CD4-positive, alpha-beta T cell treated with Interleukin-17A for 4 hours (primary cell): Measurements from ENCODE around the gene PYROXD2.

Experiments used
- DNase-seq: peaks from one replicate; pipeline ENCODE4 v3.0.0-alpha.2; 2020; ENCODE audit warnings: mixed read lengths

PYROXD2 gene

GRCh38 chr10:98411768-98412167 is 3.2 kb downstream of the PYROXD2 start:
- DNase-seq = no peak

- DNase-seq = no peak
These were observed 3.8 kb downstream of the PYROXD2 start for GRCh38 chr10:98411166-98411565.

GRCh38 chr10:98410759-98411158 is 4.2 kb downstream of the PYROXD2 start:
- DNase-seq = no peak

- DNase-seq = no peak
These were observed 4.7 kb downstream of the PYROXD2 start for GRCh38 chr10:98410135-98410743.

DNA sequence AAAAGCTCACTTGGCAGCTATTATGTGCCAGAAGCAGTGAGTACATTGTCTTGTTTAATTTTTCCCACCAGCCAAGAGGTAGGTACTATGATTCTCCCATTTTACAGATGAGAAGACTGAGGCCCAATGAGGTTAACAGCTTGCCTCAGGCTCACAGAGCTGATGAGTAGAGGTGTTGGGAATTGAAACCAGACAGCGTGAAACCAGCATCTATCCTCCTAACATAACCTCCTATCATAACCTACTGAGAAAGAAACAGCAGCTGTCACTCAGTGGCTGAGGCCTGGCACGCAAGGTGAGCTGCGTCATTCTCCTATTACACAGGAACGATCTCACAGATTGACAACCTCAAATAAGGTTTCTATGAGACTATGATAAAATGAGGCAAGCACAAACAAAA is 6.2 kb downstream of the PYROXD2 start:
- no peak for DNase-seq

DNA sequence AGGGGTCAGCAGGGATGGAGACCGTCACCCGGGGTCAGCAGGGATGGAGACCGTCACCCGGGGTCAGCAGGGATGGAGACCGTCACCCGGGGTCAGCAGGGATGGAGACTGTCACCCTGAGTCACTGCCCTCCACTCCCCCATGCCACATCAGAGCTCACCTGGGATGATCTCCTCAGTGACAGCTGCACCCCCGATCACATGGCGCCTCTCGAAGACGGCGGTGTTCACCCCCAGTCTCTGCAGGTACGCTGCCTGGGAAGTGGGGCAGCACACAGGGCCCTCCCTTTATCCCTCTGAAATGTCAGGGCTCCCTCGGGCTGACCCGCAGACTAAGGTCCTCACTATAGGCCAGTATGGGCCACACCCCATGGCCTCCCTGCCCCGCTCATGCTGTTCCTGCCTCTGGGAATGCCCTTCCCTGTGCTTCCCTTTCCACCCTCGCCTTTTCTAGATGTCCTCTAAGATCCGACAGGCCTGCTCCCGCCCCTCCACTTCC is 7.2 kb downstream of the PYROXD2 start:
- no peak for DNase-seq

GRCh38 chr10:98407017-98407743 is 7.8 kb downstream of the PYROXD2 start:
- no peak for DNase-seq

DNA sequence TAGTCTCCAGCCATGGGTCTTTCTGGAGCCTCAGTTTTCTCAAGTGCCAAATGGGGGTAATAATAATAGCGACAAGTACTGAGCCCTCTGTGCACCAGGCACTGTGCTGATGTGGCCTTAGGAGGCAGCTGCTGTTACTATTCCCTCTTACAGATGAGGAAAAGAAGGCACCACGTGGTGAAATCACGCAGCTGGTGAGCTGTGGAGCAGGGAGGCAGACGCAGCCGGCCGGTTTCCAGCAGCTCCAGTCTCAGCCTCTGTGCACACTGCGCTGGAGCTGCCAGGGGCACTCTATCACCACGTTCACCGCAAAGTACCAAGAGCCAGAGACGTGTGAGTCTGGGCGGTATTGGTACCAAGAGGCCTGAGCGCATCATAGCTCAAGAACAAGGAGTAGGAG is 9.6 kb downstream of the PYROXD2 start:
- no peak for DNase-seq

GRCh38 chr10:98404571-98405359 is 10.2 kb downstream of the PYROXD2 start:
- no peak for DNase-seq

- no peak for DNase-seq
These were observed 11.0 kb downstream of the PYROXD2 start for GRCh38 chr10:98403812-98404504.

GRCh38 chr10:98402931-98403718 is 11.9 kb downstream of the PYROXD2 start:
- DNase-seq = no peak

GRCh38 chr10:98402478-98402877 is 12.5 kb downstream of the PYROXD2 start:
- no peak for DNase-seq

DNA sequence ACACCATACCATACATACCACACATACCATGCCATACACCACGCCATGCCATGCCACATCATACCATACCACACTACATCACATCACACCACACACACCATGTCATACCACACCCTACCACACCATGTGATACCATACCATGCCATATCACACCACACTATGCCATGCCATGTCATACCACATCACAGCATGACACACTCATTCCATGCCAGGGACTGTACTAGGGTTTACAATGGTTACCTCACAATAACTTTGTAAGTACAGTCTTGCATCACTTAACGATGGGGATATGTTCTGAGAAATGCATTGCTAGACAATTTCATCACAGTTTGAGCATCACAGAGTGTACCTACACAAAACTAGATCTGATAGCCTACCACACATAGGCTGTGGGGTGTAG is 14.5 kb downstream of the PYROXD2 start:
- DNase-seq = no peak

- DNase-seq = no peak
These were observed 15.2 kb downstream of the PYROXD2 start for GRCh38 chr10:98399784-98400183.

GRCh38 chr10:98397089-98397600 is 17.8 kb downstream of the PYROXD2 start:
- DNase-seq = no peak

DNA sequence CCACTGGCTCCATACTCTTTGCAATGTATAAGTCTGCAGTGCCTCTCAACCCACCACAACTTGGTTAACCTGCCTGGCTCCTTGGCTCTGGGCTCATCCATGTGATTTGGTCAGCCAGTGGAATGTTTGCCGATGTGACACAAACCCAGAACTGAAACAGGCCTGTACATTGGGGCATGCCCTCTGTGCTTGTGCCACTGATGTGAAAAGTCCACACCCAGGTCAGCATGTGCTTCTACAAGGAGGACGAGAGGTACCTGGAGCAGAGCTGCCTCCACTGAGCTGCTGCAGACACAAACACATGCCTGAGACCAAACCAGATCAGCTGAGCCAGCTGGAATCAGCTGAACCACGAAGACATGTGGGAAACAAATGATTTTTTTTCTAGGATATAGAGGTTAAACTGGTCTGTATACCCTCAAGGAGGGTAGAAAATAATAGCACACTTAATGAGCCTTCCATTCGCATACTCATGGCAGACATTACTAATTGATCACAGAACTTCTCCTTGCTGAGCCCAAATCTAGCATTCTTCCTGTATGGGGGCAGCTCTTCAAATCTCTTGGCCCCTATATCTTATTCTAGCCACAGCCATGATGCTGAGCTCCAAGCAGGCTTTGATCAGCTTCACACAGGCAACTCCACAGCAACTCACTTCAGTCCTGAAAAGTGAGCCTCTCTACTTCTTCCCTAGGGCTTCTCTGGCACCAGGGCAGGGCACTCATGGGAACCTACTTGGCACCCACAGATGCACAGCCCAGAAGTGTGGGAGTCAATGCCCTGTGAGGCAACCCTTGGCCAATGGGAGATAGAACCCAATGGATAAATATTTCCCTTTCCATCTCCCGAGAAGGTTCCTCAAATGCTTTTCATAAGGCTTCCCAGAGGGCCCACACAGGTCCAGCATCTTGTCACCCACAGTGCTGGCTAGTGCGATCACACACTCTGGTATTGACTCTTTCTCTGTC is 18.6 kb downstream of the PYROXD2 start:
- DNase-seq = no peak

DNA sequence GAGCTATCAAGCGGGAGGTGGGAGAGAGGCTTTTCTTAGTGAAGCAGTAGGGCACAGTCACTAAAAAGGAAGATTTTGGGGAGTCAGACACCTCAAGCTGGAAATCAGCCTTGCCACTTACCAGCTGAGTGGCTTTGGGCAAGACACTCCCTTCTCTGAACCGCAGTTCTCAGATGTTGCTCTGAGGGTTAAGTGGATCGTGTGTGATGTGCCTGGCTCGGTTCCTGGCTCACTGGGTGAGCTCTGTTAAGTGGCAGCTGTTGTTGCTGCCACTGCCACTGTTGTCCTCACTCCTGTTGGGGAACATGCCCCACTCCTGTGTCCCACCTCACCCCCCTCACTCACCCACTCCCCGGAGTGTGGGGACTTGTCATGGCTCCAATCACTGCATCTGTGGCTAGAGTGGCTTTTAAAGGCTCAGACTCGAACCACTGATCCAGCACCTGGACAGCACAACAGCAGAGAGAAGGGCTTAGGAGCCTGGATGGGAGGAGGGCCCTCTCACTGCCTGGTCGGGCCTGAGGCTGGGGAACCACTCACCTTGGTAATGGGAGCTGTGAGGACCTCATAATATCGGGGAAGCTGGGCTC is 20.0 kb downstream of the PYROXD2 start:
- DNase-seq = no peak

- no peak for DNase-seq
These were observed 23.4 kb downstream of the PYROXD2 start for GRCh38 chr10:98391578-98391991.

DNA sequence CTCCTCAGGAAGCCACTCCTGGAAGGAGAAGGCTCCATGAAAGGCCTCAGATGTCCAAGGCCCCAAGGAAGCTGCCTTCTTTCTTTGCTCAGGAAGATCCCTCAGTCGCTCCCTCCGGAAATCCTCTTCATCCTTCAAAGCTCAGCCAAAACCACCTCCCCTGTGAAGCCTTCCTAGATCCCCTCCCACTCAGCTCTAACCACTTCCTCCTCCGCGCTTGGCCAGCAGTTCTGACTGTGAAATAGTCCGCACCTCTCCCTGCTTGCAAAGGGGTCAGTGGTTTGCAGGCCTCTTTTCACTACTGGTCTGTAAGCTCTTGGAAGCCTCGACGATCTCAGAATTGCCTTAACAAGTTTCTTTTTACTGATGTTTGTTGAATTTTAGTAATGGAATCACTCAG is 23.9 kb downstream of the PYROXD2 start:
- no peak for DNase-seq

DNA sequence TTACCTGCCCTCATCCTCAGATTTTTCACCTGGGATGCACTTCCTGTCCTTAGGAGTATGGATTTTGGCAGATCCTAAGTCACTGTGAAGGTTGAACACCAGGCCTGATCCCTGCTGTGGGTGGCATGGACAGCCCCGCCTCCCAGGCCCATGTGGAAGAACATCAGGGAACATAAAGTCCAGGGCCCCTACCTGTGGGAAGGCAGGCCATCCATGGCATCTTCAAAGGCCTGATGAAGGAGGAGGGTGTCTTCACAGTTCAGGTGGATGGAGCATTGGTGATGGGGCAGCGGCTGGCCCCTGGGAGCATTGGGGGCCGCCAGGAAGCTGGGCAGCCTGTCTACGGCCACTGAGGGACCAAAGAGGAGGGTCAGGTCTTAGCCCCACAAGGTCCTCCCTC is 24.6 kb downstream of the PYROXD2 start:
- no peak for DNase-seq
